ENCODE results near the gene NTSR1. TPM values are rescaled to one million over a fixed set of nuclear protein-coding genes. Genes with fewer than 3 reads are reported as not detected.

Gene NTSR1
- total and polyA plus RNA-seq, 2 of the 13 experiments (the other 11 are each of a cell fraction or from before 2014, with no cell fraction given), result 0.09 to 0.12 TPM

- TF ChIP-seq ZNF18 (CRISPR knock-in tag; IDR thresholded peaks at IDR 0.05; ENCODE audit: insufficient replicate concordance), result no peak
- 0 out of 2 replicates have a peak, but pooled peaks have one; percentile 24 for TF ChIP-seq TP53 (CRISPR knock-in tag; conservative IDR thresholded peaks at IDR 0.05)
- no peak for TF ChIP-seq ZNF275 (CRISPR knock-in tag; IDR thresholded peaks at IDR 0.05; ENCODE audit: borderline replicate concordance)
- no peak for TF ChIP-seq ZNF280D (CRISPR knock-in tag; IDR thresholded peaks at IDR 0.05)
- no peak for TF ChIP-seq SIX1 (CRISPR knock-in tag; IDR thresholded peaks at IDR 0.05; ENCODE audit: borderline replicate concordance)
- no peak for TF ChIP-seq CEBPZ (IDR thresholded peaks at IDR 0.05; ENCODE audit: low read length)
- no peak for TF ChIP-seq BHLHE40 (IDR thresholded peaks at IDR 0.05; ENCODE audit: low read length)
- peak; percentile 91 for TF ChIP-seq RAD21 (CRISPR knock-in tag; IDR thresholded peaks at IDR 0.05)
- TF ChIP-seq ZNF549 (CRISPR knock-in tag; IDR thresholded peaks at IDR 0.05), result no peak
- TF ChIP-seq ZNF800 (CRISPR knock-in tag; IDR thresholded peaks at IDR 0.05), result peak; percentile 46; the same call in 1 of the 2 replicates
- TF ChIP-seq ASH2L (IDR thresholded peaks at IDR 0.05; ENCODE audit: insufficient read length, low read depth, low read length), result no peak
- TF ChIP-seq HNF4G (IDR thresholded peaks at IDR 0.05; ENCODE audit: borderline replicate concordance, low read depth, low read length), result no peak
- TF ChIP-seq HNF4G (CRISPR knock-in tag; IDR thresholded peaks at IDR 0.05; ENCODE audit: borderline replicate concordance, low read depth), result no peak
- no peak for TF ChIP-seq MAFF (IDR thresholded peaks at IDR 0.05; ENCODE audit: low read depth, low read length)
- TF ChIP-seq CHD2 (IDR thresholded peaks at IDR 0.05; ENCODE audit: low read depth, low read length), result no peak
- no peak for TF ChIP-seq ZNF513 (CRISPR knock-in tag; conservative IDR thresholded peaks at IDR 0.05)
Measured at GRCh38 chr20:62808211-62808865, 99.7 kb downstream of the NTSR1 start (continued).
